ENCODE results near the gene HOXC4.
"Not testable (repeated sequence)": the region's sequence is repeated elsewhere in the genome, so short reads cannot be mapped to it uniquely, and the experiment has no call there.

DNA sequence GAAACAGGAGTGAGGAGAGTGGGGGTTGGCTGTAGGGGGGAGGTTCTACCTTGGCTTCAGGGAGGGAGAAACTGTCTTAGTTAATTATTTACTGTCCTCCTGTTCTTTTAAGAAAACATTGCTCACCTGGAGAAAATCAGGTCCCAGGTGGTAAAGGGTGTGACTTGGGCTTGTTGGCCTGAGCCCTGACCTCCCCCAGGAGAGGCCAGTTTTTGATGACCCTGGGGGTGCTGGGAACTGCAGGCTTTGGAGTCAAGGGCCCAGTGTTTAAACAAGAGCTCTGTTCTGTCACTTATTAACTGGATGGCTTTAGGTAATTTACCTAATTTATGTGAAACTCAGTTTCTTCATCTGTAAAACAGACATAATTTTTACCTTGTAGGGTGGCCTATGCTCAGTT lies 34.4 kb downstream of the HOXC4 start:
- TF ChIP-seq, protein P1, sequence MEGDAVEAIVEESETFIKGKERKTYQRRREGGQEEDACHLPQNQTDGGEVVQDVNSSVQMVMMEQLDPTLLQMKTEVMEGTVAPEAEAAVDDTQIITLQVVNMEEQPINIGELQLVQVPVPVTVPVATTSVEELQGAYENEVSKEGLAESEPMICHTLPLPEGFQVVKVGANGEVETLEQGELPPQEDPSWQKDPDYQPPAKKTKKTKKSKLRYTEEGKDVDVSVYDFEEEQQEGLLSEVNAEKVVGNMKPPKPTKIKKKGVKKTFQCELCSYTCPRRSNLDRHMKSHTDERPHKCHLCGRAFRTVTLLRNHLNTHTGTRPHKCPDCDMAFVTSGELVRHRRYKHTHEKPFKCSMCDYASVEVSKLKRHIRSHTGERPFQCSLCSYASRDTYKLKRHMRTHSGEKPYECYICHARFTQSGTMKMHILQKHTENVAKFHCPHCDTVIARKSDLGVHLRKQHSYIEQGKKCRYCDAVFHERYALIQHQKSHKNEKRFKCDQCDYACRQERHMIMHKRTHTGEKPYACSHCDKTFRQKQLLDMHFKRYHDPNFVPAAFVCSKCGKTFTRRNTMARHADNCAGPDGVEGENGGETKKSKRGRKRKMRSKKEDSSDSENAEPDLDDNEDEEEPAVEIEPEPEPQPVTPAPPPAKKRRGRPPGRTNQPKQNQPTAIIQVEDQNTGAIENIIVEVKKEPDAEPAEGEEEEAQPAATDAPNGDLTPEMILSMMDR (IDR thresholded peaks at IDR 0.05), result not testable (repeated sequence)
- not testable (repeated sequence) for TF ChIP-seq POLR2AphosphoS5, POLR2A, EP300 (IDR thresholded peaks at IDR 0.05)

All from sigmoid colon (tissue), 4 donors.